HG02973 (cell line): ENCODE results near the gene CDK2.

Experiments
- ATAC-seq: cut with Tn5 transposase; IDR thresholded peaks from one replicate; pipeline ENCODE4 v1.9.1; 2021; ENCODE audit warnings: moderate library complexity; ENCODE audit not compliant: unreplicated experiment

The CDK2 gene

GRCh38 chr12:56010111-56010570 lies 43.5 kb downstream of the CDK2 start:
- ATAC-seq = no peak

DNA sequence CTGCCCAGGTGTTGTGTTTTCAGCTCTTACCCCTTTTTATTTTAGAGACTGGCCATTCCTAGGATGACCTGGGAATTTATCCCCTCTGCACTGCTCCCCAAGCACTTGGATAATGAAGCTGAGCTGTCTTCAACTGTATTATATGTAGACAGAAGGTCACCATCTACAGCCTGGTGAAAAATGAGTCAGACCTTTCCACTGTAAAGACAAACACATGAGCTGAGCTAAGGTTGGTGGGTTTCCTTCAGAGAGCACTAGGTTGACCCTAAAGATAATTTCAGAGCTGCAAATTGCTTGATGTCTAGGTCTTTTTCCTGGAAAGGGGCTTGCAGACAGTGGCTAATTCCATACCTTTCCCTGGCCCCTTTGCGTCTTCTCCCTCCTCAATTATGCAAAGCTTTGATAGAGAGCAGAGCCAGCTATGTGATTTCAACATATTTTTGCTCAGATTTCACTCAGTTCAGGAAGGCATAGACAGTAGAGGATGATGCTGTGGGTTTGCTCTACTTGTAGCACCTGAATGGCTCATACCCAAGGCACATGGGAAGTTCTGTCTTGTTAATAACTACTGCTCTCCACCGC lies 45.0 kb downstream of the CDK2 start:
- ATAC-seq = no peak

- no peak for ATAC-seq
These were observed 46.9 kb downstream of the CDK2 start for GRCh38 chr12:56013482-56013881.

DNA sequence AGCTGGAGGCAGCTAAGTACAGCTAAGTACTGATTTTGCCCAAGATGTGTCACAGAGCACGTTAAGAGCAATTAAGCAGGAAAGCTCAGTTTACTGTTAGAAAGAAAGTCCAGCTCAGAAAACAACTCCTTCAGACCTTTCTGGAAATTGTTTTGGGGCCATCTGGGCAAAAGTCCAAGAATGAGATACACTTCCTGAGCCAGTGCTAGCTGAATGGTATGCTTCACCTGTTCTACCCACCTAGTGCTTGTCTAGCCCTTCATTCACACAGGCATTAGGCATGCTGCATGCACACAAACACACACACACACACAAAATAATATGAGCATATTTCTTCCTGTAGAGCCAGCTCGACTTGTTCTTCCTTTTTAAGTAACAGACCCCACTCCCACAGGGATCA lies 47.6 kb downstream of the CDK2 start:
- no peak for ATAC-seq

DNA sequence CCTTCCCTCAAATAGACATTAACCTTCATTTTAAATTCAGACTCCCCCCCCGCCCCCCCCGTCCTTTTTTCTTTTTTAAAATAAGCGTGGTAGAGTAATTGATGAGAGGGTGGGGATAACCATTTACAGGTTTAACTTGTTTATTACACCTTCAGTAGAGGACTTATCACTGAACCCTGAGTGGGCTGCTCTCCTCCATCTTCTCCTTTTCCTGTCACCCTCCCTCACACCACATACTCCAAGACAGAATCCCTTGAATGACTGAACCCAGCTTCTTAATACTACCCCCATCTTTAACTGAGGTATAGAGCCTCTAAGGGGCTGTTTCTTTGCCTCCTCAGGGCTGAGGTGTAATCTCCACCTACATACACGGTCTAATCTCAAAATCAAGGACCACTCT lies 50.6 kb downstream of the CDK2 start:
- no peak for ATAC-seq

- no peak for ATAC-seq
These were observed 51.7 kb downstream of the CDK2 start for GRCh38 chr12:56018356-56018755.

- ATAC-seq = no peak
These were observed 54.0 kb downstream of the CDK2 start, which contains the start of gene IKZF4 for GRCh38 chr12:56020423-56021184. Gene IKZF4, plus strand, starts transcription at chr12:56021043. Its CDS starts 451 bp downstream, at chr12:56021494.

GRCh38 chr12:56021889-56022497 lies 55.4 kb downstream of the CDK2 start:
- ATAC-seq = no peak
